K562 (cell line): ENCODE measurements around the gene GPALPP1.

Experiments used
- CTCF ChIP-seq, 3 experiments: IDR thresholded peaks in 2 of 3; conservative IDR thresholded peaks in 1 of 3; 2 replicates each; pipeline ENCODE4 v1.5.1; 2011 to 2012; ENCODE audit warnings: low read length in 3 of 3, mild to moderate bottlenecking in 3 of 3, control low read depth in 2 of 3, improper control_type of control experiment in 1 of 3, inconsistent platforms in 1 of 3, low read depth in 1 of 3, mixed read lengths in 1 of 3, moderate library complexity in 1 of 3; ENCODE audit not compliant: insufficient read depth in 2 of 3
- CUX1 ChIP-seq: fragments of 200-800 bp; sonication (Bioruptor generic); IDR thresholded peaks from 2 replicates; pipeline ENCODE4 v1.6.1; 2016; ENCODE audit warnings: missing genetic modification characterization, missing compliant biosample characterization
- RBM22 ChIP-seq: fragments of 200-400 bp; formaldehyde crosslinking; IDR thresholded peaks from 2 replicates; pipeline ENCODE4 v1.6.1; 2018; ENCODE audit warnings: low read length, low read depth; ENCODE audit not compliant: poor library complexity, severe bottlenecking
- TF ChIP-seq, protein P1 (sequence below): fragments of 450-650 bp; IDR thresholded peaks from 2 replicates; pipeline ENCODE4 v1.6.1; 2016; ENCODE audit warnings: borderline replicate concordance

DNA sequence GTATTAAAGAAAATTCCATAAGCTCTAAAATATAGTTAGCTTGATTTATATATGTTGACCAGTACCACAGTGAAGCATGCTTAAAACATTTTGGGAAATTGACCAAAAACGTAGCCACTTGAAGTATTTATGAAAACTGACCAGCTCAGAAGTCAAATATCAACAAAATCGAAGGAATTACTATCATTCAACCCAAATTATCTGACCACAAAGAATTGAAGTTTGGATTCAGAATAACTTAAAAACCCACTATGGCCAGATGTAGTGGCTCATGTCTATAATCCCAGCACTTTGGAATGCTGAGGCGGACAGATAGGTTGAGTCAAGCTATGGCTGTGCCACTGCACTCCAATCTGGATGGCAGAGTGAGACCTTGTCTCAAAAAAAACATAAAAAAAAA, 31.9 kb downstream of the GPALPP1 start:
- no peak for TF ChIP-seq CTCF (IDR thresholded peaks at IDR 0.05 in 2 of 3, conservative IDR thresholded peaks at IDR 0.05 in 1 of 3; ENCODE audit: insufficient read depth in 2 of 3, low read depth in 1 of 3, low read length in 3 of 3)
- TF ChIP-seq CUX1 (CRISPR knock-in tag): no peak
- TF ChIP-seq, protein P1, sequence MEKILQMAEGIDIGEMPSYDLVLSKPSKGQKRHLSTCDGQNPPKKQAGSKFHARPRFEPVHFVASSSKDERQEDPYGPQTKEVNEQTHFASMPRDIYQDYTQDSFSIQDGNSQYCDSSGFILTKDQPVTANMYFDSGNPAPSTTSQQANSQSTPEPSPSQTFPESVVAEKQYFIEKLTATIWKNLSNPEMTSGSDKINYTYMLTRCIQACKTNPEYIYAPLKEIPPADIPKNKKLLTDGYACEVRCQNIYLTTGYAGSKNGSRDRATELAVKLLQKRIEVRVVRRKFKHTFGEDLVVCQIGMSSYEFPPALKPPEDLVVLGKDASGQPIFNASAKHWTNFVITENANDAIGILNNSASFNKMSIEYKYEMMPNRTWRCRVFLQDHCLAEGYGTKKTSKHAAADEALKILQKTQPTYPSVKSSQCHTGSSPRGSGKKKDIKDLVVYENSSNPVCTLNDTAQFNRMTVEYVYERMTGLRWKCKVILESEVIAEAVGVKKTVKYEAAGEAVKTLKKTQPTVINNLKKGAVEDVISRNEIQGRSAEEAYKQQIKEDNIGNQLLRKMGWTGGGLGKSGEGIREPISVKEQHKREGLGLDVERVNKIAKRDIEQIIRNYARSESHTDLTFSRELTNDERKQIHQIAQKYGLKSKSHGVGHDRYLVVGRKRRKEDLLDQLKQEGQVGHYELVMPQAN: no peak
- no peak for TF ChIP-seq RBM22
